CD4-positive, alpha-beta T cell treated with Interleukin-15 for 1 hour (primary cell): ENCODE data around the gene DNM2.
A peak's percentile ranks its signal among the peaks of the same experiment; 100 is the strongest.
"Not testable (repeated sequence)": the region's sequence is repeated elsewhere in the genome, so short reads cannot be mapped to it uniquely, and the experiment has no call there.

Source experiments
- DNase-seq: peaks from one replicate; pipeline ENCODE4 v3.0.0-alpha.2; 2020

Gene DNM2

GRCh38 chr19:10717356-10718204 lies at the start of gene DNM2:
DNM2 (plus strand) TSS chr19:10718079; CDS start chr19:10718243, 164 bp downstream.
- DNase-seq = peak; percentile 100

- no peak for DNase-seq
These were observed 48.6 kb upstream of the DNM2 start for GRCh38 chr19:10669246-10669645.

- DNase-seq = no peak
These were observed 47.7 kb upstream of the DNM2 start for GRCh38 chr19:10670182-10670581.

GRCh38 chr19:10670876-10671804 lies 46.7 kb upstream of the DNM2 start:
- no peak for DNase-seq

GRCh38 chr19:10671922-10672321 lies 46.0 kb upstream of the DNM2 start:
- not testable (repeated sequence) for DNase-seq

- DNase-seq = not testable (repeated sequence)
These were observed 42.7 kb upstream of the DNM2 start for GRCh38 chr19:10675214-10675613.

- no peak for DNase-seq
These were observed 40.1 kb upstream of the DNM2 start for GRCh38 chr19:10677751-10678150.

GRCh38 chr19:10678813-10679212 lies 39.1 kb upstream of the DNM2 start:
- DNase-seq = no peak

- no peak for DNase-seq
These were observed 38.1 kb upstream of the DNM2 start for GRCh38 chr19:10679743-10680142.

GRCh38 chr19:10680545-10681135 lies 37.2 kb upstream of the DNM2 start:
- DNase-seq = no peak

- no peak for DNase-seq
These were observed 36.2 kb upstream of the DNM2 start for GRCh38 chr19:10681658-10682057.

GRCh38 chr19:10682397-10683063 lies 35.3 kb upstream of the DNM2 start:
- DNase-seq = no peak

- no peak for DNase-seq
These were observed 34.8 kb upstream of the DNM2 start for GRCh38 chr19:10683064-10683426.

GRCh38 chr19:10683582-10683981 lies 34.3 kb upstream of the DNM2 start:
- DNase-seq = no peak

- no peak for DNase-seq
These were observed 32.7 kb upstream of the DNM2 start for GRCh38 chr19:10685210-10685609.

- no peak for DNase-seq
These were observed 31.7 kb upstream of the DNM2 start for GRCh38 chr19:10686193-10686592.

GRCh38 chr19:10686661-10687517 lies 31.0 kb upstream of the DNM2 start:
- DNase-seq = no peak

- no peak for DNase-seq
These were observed 30.2 kb upstream of the DNM2 start for GRCh38 chr19:10687518-10688288.

- DNase-seq = no peak
These were observed 29.2 kb upstream of the DNM2 start for GRCh38 chr19:10688545-10689280.

GRCh38 chr19:10690341-10690781 lies 27.5 kb upstream of the DNM2 start:
- no peak for DNase-seq
